Measurements from ENCODE around the gene OBSCN.

OBSCN gene

GRCh38 chr1:228170666-228171065 lies 37.2 kb upstream of the OBSCN start:
- DNase-seq = no peak

GRCh38 chr1:228171221-228171891 lies 36.5 kb upstream of the OBSCN start:
- no peak for DNase-seq

GRCh38 chr1:228172591-228173527 lies 35.0 kb upstream of the OBSCN start:
- no peak for DNase-seq

- peak; percentile 21 to 69 for DNase-seq
These were observed 34.0 kb upstream of the OBSCN start for GRCh38 chr1:228173528-228174481.

GRCh38 chr1:228174482-228175315 lies 33.1 kb upstream of the OBSCN start:
- peak in 1 of 2 experiments; percentile 49 for DNase-seq

GRCh38 chr1:228175316-228176023 lies 32.4 kb upstream of the OBSCN start:
- DNase-seq = no peak

- DNase-seq = no peak
These were observed 31.8 kb upstream of the OBSCN start for GRCh38 chr1:228176024-228176395.

GRCh38 chr1:228176461-228177182 lies 31.2 kb upstream of the OBSCN start:
- no peak for DNase-seq

- no peak for DNase-seq
These were observed 30.7 kb upstream of the OBSCN start for GRCh38 chr1:228177183-228177475.

GRCh38 chr1:228177721-228178710 lies 29.8 kb upstream of the OBSCN start:
- no peak for DNase-seq

GRCh38 chr1:228178737-228179684 lies 28.8 kb upstream of the OBSCN start:
- DNase-seq = no peak

GRCh38 chr1:228180271-228180958 lies 27.4 kb upstream of the OBSCN start:
- DNase-seq = no peak

GRCh38 chr1:228180959-228181644 lies 26.7 kb upstream of the OBSCN start:
- DNase-seq = no peak

- no peak for DNase-seq
These were observed 26.2 kb upstream of the OBSCN start for GRCh38 chr1:228181645-228182034.

GRCh38 chr1:228182296-228183030 lies 25.4 kb upstream of the OBSCN start:
- DNase-seq = no peak

GRCh38 chr1:228184152-228184551 lies 23.7 kb upstream of the OBSCN start:
- no peak for DNase-seq

- DNase-seq = no peak
These were observed 22.2 kb upstream of the OBSCN start for GRCh38 chr1:228185641-228185965.
